Measurements from ENCODE around the gene ZMYND15. TPM values are rescaled to one million over a fixed set of nuclear protein-coding genes. Genes with fewer than 3 reads are reported as not detected.

Gene ZMYND15
- total and polyA plus RNA-seq, 2 of the 13 experiments (the other 11 are each of a cell fraction or from before 2014, with no cell fraction given), result 0.24 to 2.7 TPM

DNA sequence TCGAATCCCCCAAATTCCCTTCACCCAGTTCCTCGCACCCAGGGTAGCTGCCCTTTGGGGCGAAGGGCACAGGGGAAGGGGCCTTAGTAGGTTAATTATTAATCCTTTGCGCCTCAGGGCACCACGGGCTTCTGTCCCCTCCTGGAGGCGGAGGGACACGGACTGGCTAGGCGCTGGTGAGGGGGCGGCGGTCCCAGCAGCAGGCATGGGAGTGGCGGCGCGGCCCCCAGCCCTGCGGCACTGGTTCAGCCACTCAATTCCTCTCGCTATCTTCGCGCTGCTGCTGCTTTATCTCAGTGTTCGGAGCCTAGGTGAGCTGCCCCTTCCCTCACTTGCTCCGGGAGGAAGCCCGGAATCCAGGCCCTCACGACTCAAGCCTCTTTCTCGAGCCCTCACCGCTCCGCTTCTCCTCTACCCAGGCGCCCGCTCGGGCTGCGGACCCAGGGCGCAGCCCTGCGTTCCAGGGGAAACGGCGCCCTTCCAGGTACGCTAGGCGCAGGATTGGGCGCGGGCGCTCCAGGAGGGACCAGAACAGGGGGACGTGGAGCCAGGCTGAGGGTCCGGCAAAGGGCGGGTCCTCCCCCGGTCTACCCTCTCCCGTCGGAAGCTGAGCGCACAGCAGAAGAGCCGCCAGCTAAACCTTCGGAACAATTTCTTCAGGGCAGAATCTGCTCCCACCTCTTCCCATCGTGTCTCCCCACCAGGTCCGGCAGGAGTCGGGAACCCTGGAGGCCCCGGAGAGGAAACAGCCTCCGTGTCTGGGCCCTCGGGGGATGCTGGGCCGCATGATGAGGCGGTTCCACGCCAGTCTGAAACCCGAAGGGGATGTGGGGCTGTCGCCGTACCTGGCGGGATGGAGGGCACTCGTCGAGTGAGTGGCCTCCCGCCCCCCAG lies 49.4 kb downstream of the ZMYND15 start, which contains the start of gene GLTPD2 (continued):
- TF ChIP-seq, protein P1, sequence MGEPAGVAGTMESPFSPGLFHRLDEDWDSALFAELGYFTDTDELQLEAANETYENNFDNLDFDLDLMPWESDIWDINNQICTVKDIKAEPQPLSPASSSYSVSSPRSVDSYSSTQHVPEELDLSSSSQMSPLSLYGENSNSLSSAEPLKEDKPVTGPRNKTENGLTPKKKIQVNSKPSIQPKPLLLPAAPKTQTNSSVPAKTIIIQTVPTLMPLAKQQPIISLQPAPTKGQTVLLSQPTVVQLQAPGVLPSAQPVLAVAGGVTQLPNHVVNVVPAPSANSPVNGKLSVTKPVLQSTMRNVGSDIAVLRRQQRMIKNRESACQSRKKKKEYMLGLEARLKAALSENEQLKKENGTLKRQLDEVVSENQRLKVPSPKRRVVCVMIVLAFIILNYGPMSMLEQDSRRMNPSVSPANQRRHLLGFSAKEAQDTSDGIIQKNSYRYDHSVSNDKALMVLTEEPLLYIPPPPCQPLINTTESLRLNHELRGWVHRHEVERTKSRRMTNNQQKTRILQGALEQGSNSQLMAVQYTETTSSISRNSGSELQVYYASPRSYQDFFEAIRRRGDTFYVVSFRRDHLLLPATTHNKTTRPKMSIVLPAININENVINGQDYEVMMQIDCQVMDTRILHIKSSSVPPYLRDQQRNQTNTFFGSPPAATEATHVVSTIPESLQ (CRISPR knock-in tag; conservative IDR thresholded peaks at IDR 0.05), result no peak
- TF ChIP-seq ZNF589 (CRISPR knock-in tag; conservative IDR thresholded peaks at IDR 0.05) (0 out of 2 replicates have a peak, but pooled peaks have one; percentile 69), ZNF350 (CRISPR knock-in tag; IDR thresholded peaks at IDR 0.05; ENCODE audit: borderline replicate concordance, low read depth) (peak; percentile 42; the same call in 1 of the 2 replicates), ZNF124 (CRISPR knock-in tag; IDR thresholded peaks at IDR 0.05) (no peak), XBP1 (CRISPR knock-in tag; IDR thresholded peaks at IDR 0.05) (no peak), ZNF44 (CRISPR knock-in tag; IDR thresholded peaks at IDR 0.05) (0 out of 2 replicates have a peak, but pooled peaks have one; percentile 49), ZFP36 (IDR thresholded peaks at IDR 0.05; ENCODE audit: borderline replicate concordance, low read depth, low read length, partially characterized antibody) (no peak), HCFC1 (IDR thresholded peaks at IDR 0.05; ENCODE audit: low read depth, low read length) (no peak), DNMT3B (CRISPR knock-in tag; conservative IDR thresholded peaks at IDR 0.05) (no peak), RFX5 (IDR thresholded peaks at IDR 0.05; ENCODE audit: low read depth, low read length) (no peak), MXI1 (IDR thresholded peaks at IDR 0.05; ENCODE audit: borderline replicate concordance, low read depth, low read length) (peak; percentile 79; the same call in 1 of the 3 replicates)
- TF ChIP-seq, protein P2, sequence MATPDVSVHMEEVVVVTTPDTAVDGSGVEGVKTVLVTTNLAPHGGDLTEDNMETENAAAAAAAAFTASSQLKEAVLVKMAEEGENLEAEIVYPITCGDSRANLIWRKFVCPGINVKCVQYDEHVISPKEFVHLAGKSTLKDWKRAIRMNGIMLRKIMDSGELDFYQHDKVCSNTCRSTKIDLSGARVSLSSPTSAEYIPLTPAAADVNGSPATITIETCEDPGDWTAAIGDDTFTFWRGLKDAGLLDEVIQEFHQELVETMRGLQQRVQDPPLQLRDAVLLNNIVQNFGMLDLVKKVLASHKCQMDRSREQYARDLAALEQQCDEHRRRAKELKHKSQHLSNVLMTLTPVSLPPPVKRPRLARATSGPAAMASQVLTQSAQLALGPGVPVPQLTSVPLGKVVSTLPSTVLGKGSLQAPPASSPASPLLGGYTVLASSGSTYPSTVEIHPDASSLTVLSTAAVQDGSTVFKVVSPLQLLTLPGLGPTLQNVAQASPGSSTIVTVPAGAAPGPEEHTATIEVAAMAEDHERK (CRISPR knock-in tag; IDR thresholded peaks at IDR 0.05; ENCODE audit: low read depth), result no peak
- TF ChIP-seq, protein P3, sequence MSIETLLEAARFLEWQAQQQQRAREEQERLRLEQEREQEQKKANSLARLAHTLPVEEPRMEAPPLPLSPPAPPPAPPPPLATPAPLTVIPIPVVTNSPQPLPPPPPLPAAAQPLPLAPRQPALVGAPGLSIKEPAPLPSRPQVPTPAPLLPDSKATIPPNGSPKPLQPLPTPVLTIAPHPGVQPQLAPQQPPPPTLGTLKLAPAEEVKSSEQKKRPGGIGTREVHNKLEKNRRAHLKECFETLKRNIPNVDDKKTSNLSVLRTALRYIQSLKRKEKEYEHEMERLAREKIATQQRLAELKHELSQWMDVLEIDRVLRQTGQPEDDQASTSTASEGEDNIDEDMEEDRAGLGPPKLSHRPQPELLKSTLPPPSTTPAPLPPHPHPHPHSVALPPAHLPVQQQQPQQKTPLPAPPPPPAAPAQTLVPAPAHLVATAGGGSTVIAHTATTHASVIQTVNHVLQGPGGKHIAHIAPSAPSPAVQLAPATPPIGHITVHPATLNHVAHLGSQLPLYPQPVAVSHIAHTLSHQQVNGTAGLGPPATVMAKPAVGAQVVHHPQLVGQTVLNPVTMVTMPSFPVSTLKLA (IDR thresholded peaks at IDR 0.05), result no peak
- TF ChIP-seq, protein P4, sequence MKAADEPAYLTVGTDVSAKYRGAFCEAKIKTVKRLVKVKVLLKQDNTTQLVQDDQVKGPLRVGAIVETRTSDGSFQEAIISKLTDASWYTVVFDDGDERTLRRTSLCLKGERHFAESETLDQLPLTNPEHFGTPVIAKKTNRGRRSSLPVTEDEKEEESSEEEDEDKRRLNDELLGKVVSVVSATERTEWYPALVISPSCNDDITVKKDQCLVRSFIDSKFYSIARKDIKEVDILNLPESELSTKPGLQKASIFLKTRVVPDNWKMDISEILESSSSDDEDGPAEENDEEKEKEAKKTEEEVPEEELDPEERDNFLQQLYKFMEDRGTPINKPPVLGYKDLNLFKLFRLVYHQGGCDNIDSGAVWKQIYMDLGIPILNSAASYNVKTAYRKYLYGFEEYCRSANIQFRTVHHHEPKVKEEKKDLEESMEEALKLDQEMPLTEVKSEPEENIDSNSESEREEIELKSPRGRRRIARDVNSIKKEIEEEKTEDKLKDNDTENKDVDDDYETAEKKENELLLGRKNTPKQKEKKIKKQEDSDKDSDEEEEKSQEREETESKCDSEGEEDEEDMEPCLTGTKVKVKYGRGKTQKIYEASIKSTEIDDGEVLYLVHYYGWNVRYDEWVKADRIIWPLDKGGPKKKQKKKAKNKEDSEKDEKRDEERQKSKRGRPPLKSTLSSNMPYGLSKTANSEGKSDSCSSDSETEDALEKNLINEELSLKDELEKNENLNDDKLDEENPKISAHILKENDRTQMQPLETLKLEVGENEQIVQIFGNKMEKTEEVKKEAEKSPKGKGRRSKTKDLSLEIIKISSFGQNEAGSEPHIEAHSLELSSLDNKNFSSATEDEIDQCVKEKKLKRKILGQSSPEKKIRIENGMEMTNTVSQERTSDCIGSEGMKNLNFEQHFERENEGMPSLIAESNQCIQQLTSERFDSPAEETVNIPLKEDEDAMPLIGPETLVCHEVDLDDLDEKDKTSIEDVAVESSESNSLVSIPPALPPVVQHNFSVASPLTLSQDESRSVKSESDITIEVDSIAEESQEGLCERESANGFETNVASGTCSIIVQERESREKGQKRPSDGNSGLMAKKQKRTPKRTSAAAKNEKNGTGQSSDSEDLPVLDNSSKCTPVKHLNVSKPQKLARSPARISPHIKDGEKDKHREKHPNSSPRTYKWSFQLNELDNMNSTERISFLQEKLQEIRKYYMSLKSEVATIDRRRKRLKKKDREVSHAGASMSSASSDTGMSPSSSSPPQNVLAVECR (CRISPR knock-in tag; IDR thresholded peaks at IDR 0.05; ENCODE audit: borderline replicate concordance), result no peak; the same call in 1 of the 2 replicates
- TF ChIP-seq, protein P5, sequence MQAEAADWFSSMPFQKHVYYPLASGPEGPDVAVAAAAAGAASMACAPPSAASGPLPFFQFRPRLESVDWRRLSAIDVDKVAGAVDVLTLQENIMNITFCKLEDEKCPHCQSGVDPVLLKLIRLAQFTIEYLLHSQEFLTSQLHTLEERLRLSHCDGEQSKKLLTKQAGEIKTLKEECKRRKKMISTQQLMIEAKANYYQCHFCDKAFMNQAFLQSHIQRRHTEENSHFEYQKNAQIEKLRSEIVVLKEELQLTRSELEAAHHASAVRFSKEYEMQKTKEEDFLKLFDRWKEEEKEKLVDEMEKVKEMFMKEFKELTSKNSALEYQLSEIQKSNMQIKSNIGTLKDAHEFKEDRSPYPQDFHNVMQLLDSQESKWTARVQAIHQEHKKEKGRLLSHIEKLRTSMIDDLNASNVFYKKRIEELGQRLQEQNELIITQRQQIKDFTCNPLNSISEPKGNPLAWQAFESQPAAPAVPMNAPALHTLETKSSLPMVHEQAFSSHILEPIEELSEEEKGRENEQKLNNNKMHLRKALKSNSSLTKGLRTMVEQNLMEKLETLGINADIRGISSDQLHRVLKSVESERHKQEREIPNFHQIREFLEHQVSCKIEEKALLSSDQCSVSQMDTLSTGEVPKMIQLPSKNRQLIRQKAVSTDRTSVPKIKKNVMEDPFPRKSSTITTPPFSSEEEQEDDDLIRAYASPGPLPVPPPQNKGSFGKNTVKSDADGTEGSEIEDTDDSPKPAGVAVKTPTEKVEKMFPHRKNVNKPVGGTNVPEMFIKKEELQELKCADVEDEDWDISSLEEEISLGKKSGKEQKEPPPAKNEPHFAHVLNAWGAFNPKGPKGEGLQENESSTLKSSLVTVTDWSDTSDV (CRISPR knock-in tag; IDR thresholded peaks at IDR 0.05), result no peak; the same call in 1 of the 2 replicates
